Measurements from ENCODE around the gene NR5A1. TPM values are rescaled to one million over a fixed set of nuclear protein-coding genes. Genes with fewer than 3 reads are reported as not detected.

The NR5A1 gene
- total RNA-seq, 1 experiment from 2014 or later = 0.64 TPM

DNA sequence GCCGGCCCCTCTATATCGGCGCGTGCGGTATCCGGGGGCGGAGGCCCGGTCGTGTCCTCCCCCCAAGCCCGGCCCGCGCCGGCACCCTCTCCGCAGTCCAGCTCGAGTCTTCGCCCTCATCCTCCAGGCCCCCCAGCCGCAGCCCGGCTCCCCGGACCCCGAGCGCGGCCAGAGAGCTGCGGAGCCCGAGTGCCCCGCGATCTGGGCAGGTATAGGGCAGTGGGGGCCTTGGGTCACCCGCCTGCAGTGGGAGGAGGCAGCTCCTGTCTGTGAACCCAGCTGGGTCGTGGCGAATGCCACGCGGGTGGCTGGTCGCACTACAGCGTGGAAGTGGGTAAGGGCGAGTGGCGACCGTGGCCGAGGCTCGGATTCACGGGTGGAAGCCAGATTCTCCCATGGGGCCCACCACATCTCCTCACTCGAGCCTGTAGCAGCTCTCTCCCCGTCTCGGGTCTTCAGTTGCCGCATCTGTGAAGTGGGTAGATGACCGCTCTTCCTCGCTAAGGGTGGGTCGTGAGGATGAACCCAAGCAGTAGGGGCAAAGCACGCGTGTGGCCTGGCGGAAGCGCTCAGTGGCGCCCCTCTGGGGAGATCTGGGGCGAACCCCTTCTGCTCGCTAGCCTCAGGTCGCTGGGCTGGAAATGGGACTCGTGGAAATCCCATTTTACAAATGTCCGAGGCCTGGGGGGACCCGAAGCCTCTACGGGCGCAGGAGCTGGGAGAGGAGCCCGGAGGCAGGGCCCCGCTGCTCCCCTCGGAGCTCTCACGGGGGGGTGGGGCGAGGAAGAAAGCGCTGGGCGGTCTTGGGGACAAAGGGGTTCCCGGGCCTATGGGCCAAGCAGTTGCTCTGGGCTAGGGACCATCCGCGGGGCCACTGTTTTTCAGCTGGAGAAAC, 1.9 kb downstream of the NR5A1 start:
- H3K79me2 ChIP-seq (ENCODE audit: insufficient read depth, low read length) = no peaks in the 10 kb centered on the region
- DNase-seq (ENCODE audit: low read depth, low spot score) (no peak), ATAC-seq (no peak)
- H3K27ac ChIP-seq (ENCODE audit: low read depth, low read length) = no peak overlapping the region
- H3K9me3 ChIP-seq (ENCODE audit: control insufficient read depth in 1 of 2, insufficient read depth in 1 of 2, low read depth in 1 of 2, low read length in 2 of 2) = no peaks in the 10 kb centered on the region
- CTCF ChIA-PET = no interaction called here
- no peaks in the 10 kb centered on the region for H3K36me3 ChIP-seq (ENCODE audit: control insufficient read depth in 1 of 2, insufficient read depth in 2 of 2, low read length in 2 of 2)
- H3K27me3 ChIP-seq (ENCODE audit: insufficient read depth, low read length) = no peaks in the 10 kb centered on the region
- H2AFZ ChIP-seq (ENCODE audit: low read depth, low read length, poor library complexity, severe bottlenecking) = no peak overlapping the region
- H3K9me2 ChIP-seq (ENCODE audit: insufficient read depth) = no peaks in the 10 kb centered on the region
- no peaks in the 10 kb centered on the region for H3K4me1 ChIP-seq (ENCODE audit: control insufficient read depth in 1 of 2, insufficient read depth in 2 of 2, low read length in 2 of 2)
- BruUV-seq (replicated peaks) = no TSS peak
- H3K4me2 ChIP-seq (ENCODE audit: low read length) = no peak overlapping the region
- H3K9ac ChIP-seq (ENCODE audit: low read length) = no peak overlapping the region
- TF ChIP-seq CBX3 (IDR thresholded peaks at IDR 0.05; ENCODE audit: low read depth) (no peak), ZNF274 (IDR thresholded peaks at IDR 0.05; ENCODE audit: low read depth, low read length) (no peak), EZH2 (IDR thresholded peaks at IDR 0.05) (no peak), CEBPB (IDR thresholded peaks at IDR 0.05; ENCODE audit: low read depth) (no peak), EZH2phosphoT487 (IDR thresholded peaks at IDR 0.05; ENCODE audit: borderline replicate concordance) (no peak), ZFX (IDR thresholded peaks at IDR 0.05) (no peak), POLR2A (IDR thresholded peaks at IDR 0.05; ENCODE audit: borderline replicate concordance, extremely low read depth, insufficient read depth, insufficient read length) (no peak), YY1 (IDR thresholded peaks at IDR 0.05; ENCODE audit: extremely low read depth, insufficient replicate concordance, low read depth, low read length) (no peak), FOSL1 (IDR thresholded peaks at IDR 0.05; ENCODE audit: low read depth) (no peak), JUND (IDR thresholded peaks at IDR 0.05) (no peak), EGR1 (IDR thresholded peaks at IDR 0.05; ENCODE audit: low read depth) (no peak), POLR2AphosphoS5 (IDR thresholded peaks at IDR 0.05; ENCODE audit: low read depth, low read length) (no peak), ELF1 (IDR thresholded peaks at IDR 0.05; ENCODE audit: borderline replicate concordance, low read depth) (no peak), SP1 (IDR thresholded peaks at IDR 0.05; ENCODE audit: low read depth) (no peak), RAD21 (IDR thresholded peaks at IDR 0.05; ENCODE audit: low read depth) (no peak)
- TF ChIP-seq, protein P1, sequence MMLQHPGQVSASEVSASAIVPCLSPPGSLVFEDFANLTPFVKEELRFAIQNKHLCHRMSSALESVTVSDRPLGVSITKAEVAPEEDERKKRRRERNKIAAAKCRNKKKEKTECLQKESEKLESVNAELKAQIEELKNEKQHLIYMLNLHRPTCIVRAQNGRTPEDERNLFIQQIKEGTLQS (IDR thresholded peaks at IDR 0.05) = no peak
- TF ChIP-seq, protein P2, sequence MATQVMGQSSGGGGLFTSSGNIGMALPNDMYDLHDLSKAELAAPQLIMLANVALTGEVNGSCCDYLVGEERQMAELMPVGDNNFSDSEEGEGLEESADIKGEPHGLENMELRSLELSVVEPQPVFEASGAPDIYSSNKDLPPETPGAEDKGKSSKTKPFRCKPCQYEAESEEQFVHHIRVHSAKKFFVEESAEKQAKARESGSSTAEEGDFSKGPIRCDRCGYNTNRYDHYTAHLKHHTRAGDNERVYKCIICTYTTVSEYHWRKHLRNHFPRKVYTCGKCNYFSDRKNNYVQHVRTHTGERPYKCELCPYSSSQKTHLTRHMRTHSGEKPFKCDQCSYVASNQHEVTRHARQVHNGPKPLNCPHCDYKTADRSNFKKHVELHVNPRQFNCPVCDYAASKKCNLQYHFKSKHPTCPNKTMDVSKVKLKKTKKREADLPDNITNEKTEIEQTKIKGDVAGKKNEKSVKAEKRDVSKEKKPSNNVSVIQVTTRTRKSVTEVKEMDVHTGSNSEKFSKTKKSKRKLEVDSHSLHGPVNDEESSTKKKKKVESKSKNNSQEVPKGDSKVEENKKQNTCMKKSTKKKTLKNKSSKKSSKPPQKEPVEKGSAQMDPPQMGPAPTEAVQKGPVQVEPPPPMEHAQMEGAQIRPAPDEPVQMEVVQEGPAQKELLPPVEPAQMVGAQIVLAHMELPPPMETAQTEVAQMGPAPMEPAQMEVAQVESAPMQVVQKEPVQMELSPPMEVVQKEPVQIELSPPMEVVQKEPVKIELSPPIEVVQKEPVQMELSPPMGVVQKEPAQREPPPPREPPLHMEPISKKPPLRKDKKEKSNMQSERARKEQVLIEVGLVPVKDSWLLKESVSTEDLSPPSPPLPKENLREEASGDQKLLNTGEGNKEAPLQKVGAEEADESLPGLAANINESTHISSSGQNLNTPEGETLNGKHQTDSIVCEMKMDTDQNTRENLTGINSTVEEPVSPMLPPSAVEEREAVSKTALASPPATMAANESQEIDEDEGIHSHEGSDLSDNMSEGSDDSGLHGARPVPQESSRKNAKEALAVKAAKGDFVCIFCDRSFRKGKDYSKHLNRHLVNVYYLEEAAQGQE (IDR thresholded peaks at IDR 0.05; ENCODE audit: low read depth) = no peak
- TF ChIP-seq, protein P3, sequence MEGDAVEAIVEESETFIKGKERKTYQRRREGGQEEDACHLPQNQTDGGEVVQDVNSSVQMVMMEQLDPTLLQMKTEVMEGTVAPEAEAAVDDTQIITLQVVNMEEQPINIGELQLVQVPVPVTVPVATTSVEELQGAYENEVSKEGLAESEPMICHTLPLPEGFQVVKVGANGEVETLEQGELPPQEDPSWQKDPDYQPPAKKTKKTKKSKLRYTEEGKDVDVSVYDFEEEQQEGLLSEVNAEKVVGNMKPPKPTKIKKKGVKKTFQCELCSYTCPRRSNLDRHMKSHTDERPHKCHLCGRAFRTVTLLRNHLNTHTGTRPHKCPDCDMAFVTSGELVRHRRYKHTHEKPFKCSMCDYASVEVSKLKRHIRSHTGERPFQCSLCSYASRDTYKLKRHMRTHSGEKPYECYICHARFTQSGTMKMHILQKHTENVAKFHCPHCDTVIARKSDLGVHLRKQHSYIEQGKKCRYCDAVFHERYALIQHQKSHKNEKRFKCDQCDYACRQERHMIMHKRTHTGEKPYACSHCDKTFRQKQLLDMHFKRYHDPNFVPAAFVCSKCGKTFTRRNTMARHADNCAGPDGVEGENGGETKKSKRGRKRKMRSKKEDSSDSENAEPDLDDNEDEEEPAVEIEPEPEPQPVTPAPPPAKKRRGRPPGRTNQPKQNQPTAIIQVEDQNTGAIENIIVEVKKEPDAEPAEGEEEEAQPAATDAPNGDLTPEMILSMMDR (IDR thresholded peaks at IDR 0.05 in 2 of 3, conservative IDR thresholded peaks at IDR 0.05 in 1 of 3; ENCODE audit: borderline replicate concordance in 1 of 3, insufficient read depth in 1 of 3, low read depth in 2 of 3, low read length in 2 of 3) = no peak
- TF ChIP-seq, protein P4, sequence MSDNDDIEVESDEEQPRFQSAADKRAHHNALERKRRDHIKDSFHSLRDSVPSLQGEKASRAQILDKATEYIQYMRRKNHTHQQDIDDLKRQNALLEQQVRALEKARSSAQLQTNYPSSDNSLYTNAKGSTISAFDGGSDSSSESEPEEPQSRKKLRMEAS (IDR thresholded peaks at IDR 0.05) = no peak
- no peaks in the 10 kb centered on the region for H4K20me1 ChIP-seq (ENCODE audit: insufficient read depth)
- RAD21 ChIA-PET (ENCODE audit: low non-redundant PET in 1 of 2, low total read pairs in 2 of 2, uncharacterized antibody in 2 of 2, unreplicated experiment in 2 of 2) = no interaction called here
- no peak overlapping the region for H3K4me3 ChIP-seq (replicated peaks in 1 of 2; ENCODE audit: low read depth in 1 of 2, low read length in 2 of 2)
- intact Hi-C loops (cut with micrococcal nuclease) = no loop called here
- POLR2A ChIA-PET = no interaction called here

Data from HCT116 (cell line).